Fibroblast of villous mesenchyme (primary cell): ENCODE data around the gene CADM1. TPM values are rescaled to one million over a fixed set of nuclear protein-coding genes. Genes with fewer than 3 reads are reported as not detected.

Source experiments
- DNase-seq: peaks from one replicate; pipeline ENCODE4 v3.0.0-alpha.2; 2010; ENCODE audit warnings: low read depth
- H3K4me3 ChIP-seq: 2 replicates; pipeline ENCODE4 v1.5.1; 2011; ENCODE audit warnings: low read depth, mild to moderate bottlenecking, low read length
- CTCF ChIP-seq: IDR thresholded peaks from 2 replicates; pipeline ENCODE4 v1.5.1; 2012; ENCODE audit warnings: low read depth, mild to moderate bottlenecking, low read length; ENCODE audit not compliant: insufficient read depth
- total RNA-seq: library from RNA; depleted of rRNA; stranded (reverse); fragments of >200 nt; gene quantifications from 2 replicates; pipeline ENCODE4 v1.2.3, GENCODE V29; 2012

CADM1 gene
- total RNA-seq, 1 donor: 9.1 TPM

GRCh38 chr11:115276799-115277198 is 227.4 kb downstream of the CADM1 start:
- TF ChIP-seq CTCF: no peak
- no peak overlapping the region for H3K4me3 ChIP-seq
- DNase-seq: no peak

- no peak for DNase-seq
- no peak overlapping the region for H3K4me3 ChIP-seq
- TF ChIP-seq CTCF: no peak
These were observed 228.0 kb downstream of the CADM1 start for GRCh38 chr11:115276191-115276590.

GRCh38 chr11:115275045-115275444 is 229.2 kb downstream of the CADM1 start:
- no peak overlapping the region for H3K4me3 ChIP-seq
- DNase-seq: no peak
- TF ChIP-seq CTCF: no peak

GRCh38 chr11:115272925-115273324 is 231.3 kb downstream of the CADM1 start:
- H3K4me3 ChIP-seq: no peak overlapping the region
- no peak for TF ChIP-seq CTCF
- no peak for DNase-seq

GRCh38 chr11:115271643-115272042 is 232.6 kb downstream of the CADM1 start:
- no peak for DNase-seq
- TF ChIP-seq CTCF: no peak
- no peak overlapping the region for H3K4me3 ChIP-seq

- TF ChIP-seq CTCF: no peak
- DNase-seq: no peak
These were observed 234.8 kb downstream of the CADM1 start for GRCh38 chr11:115269191-115269950.

GRCh38 chr11:115267871-115268270 is 236.3 kb downstream of the CADM1 start:
- no peak overlapping the region for H3K4me3 ChIP-seq
- DNase-seq: peak; percentile 38
- no peak for TF ChIP-seq CTCF

More at GRCh38 chr11:115269191-115269950, 234.8 kb downstream of the CADM1 start:
- no peak overlapping the region for H3K4me3 ChIP-seq
